GM21526 (cell line): ENCODE results near the gene ASB5.
"Not testable (repeated sequence)": the region's sequence is repeated elsewhere in the genome, so short reads cannot be mapped to it uniquely, and the experiment has no call there.

Source experiments
- ATAC-seq: cut with Tn5 transposase; IDR thresholded peaks from one replicate; pipeline ENCODE4 v1.9.1; 2021; ENCODE audit warnings: moderate library complexity; ENCODE audit not compliant: unreplicated experiment, low FRiP score

Gene ASB5

DNA sequence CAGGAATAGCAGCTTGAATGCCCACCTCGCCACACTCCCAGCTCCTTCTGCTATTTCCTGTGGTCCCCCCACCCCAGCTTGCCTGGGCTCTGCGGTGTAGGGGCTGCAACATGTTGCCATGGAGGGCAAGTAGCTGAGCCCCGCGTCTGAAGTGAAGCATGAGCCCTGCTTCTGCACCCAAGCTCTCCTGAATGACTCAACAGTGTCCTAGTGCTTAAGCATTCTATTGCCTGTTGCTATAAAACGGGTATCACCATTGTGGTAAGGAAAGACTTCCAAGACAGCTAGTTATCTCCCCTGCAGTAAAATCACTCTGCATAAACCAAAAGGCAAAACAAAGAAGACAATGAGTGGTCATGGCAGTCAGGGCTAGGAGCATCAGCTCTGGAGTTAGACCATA is 42.3 kb downstream of the ASB5 start:
- no peak for ATAC-seq

DNA sequence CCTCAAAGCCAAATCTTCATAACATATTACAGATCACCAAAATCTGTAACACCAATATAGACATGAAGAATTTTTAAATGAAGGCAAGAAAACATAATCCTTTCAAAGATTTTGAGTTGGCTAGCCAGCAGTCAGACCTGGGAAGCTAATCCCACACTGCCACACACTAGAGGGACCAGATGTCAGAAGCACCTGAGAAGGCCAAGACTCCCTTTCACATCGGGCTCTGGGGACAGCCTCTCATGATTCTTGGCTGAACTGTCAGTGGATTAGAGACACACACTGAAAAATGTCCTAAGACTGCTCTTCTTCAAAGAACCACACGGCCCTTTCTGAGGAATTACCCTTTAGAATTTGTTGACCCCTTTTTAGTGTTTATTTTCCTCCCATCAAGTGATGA is 45.5 kb downstream of the ASB5 start:
- ATAC-seq, result no peak

DNA sequence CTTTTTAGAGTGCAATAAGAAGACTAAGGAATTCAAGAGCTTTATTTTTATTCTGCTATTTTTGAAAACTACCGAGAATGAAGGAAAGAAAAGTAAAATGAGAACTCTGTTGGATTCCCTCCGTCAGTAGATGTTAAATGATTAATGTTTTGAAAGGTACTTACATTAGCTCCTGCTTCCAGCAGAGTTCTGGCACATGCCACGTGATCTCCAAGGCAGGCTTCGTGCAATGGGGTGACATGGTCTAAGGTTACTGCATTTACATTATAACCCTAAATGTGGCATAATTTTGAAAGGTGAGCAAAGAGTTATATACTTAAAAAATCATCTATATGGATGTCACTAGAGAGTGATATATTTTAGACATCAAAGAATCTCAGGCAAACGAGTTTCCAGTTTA is 46.9 kb downstream of the ASB5 start:
- no peak for ATAC-seq

DNA sequence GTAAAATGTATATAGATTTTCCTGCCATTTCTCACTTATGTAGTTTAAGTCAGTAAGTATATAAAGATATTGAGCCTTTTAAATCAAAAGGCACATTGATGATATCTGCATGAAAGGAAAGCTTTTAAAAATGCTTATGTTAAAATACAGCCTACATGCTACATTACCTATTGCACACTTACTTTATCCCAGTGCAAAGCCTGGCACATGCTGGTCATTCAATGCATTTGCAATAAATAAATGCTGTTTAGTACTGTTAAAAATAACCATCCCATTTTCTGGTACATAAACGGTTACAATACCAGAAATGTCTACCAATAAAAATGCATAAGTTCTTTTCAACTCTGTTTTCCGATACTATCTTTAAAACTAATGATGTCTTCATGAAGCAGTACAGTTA is 51.5 kb downstream of the ASB5 start:
- ATAC-seq, result no peak

DNA sequence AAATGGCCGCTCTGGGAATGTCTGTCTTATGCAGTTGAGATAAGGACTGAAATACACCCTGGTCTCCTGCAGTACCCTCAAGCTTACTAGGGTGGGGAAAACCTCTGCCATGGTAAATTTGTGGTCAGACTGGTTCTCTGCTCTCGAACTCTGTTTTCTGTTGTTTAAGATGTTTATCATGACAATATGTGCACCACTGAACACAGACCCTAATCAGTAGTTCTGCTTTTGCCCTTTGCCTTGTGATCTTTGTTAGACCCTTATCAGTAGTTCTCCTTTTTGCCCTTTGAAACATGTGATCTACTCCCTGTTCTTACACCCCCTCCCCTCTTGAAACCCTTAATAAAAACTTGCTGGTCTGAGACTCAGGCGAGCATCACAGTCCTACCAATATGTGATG is 56.7 kb downstream of the ASB5 start:
- not testable (repeated sequence) for ATAC-seq

DNA sequence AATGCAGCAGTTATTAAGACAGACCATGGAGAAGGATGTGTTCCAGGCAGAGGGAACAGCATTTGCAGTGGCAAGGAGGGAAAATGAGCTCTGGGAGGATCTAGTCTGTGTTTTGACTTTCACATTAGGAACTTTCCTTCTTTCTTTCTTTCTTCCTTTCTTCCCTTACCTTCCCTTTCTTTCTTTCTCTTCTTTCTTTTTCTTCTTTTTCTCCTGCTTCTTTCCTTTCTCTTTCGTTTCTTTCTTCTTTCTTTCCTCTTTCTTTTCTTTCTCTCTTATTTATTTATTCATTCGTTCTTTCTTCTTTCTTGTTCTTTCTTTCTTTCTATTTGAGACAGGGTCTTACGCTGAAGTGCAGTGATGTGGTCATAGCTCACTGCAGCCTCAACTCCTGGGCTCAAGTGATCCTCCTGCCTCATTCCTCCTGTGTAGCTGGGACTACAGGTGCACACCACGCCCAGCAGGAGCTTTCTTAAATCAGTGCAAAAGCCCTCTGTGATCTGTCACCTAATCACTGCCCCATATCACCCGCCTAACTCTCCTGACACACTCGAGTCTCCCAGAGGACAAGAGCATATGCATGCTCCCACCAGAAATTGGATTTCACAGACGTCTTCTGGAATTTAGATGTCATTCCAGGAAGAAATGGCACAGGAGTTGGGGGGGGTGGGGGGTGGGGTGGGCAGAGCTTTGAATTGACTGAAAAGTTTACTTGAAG is 58.3 kb downstream of the ASB5 start:
- no peak for ATAC-seq

DNA sequence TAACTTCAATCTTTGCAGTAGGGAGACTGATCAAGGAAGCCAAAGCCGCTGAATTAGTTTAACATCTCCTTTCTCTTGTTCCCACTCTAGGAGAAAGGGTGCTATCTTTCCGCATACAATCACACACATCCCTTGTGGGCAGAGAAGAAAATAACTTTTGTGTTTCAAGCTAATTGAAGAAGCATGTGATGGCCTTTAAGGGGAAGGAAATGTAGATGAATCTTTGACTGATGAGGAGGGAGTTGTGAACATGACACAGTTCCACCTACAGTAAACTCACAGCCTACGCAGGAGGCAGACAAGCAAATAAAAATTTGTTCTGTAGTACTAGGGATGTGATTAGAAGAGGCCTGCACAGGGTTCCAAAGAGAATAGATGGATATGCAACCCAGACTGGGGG is 58.9 kb downstream of the ASB5 start:
- ATAC-seq, result no peak

DNA sequence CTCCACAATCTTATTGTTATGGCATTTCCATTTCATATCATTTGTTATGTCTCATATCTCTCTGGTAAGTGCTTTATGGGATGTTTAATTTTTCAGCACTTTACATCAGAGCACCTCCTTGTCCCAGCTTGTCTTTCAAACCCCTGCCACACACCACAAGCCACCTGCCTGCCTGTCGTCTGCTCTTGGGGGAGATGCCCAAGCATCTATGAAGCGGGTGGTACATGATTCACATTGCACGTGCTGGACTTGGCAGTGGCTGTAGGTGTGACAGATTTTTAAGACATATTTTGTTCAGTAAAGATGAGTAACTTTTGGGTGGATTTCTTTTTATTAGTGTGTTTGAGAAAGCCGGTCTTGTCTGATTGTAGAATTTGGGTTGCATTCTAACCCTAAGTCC is 59.5 kb downstream of the ASB5 start:
- ATAC-seq, result no peak

DNA sequence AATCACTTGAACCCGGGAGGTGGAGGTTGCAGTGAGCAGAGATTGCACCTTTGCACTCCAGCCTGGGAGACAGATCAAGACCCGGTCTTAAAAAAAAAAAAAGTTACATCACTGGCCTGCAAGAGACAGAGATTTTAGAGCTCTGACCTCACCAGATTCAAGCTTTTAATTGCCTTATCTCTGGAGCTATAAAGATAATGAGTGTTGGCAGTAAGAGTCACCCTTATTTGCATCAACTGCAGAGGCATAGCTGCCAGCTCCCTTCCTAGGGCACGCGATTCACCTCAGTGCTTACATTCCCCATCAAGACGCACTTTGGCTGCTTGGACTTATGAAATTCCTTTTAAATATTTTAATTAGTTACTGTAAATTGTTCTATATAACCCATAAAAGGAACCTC is 61.2 kb downstream of the ASB5 start:
- no peak for ATAC-seq

DNA sequence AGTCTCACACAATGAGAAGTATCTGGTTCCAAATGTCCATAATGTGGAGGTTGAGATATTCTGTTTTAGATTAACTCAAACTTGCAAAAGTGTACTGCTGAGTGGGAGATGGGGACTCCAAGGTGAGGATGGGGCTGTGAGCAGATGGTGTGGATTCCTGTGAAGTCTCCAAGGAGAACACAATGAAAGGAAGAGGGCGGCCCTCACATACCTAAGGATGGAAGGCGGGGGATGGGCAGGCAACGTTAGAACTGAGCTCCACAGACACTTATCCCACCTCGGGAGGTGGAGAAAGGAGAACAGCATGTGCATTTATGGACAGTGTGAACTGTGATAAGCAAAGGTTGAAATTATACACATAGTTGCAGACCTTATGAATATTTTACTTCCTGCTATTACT is 63.7 kb downstream of the ASB5 start:
- ATAC-seq, result no peak

DNA sequence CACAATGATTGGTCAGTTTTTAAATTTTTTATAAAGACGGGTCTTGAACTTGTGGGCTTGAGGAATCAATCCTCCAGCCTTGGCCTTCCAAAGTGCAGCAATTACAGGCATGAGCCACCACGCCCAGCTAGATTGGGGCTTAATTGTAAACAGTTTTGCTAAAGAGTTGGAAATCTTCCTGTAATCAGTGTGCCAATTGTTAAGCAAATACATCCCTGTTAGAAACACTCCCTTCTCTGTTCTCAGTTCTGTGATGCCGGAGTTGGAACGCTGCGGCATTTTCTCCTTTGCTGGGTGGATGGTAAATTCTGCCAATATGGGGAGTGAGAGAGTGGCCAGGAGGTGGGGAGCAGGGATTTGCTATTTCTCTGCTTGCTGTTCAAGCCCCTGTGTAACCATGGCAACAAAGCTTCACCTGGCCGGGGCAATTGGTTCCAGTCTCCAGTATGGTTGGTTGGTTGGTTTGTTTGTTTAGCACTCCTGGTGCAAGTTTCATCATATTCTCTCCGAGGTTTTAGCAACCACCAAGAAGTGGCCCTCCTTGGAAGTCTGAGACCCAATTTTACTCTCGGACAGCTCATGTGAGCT is 70.6 kb downstream of the ASB5 start:
- no peak for ATAC-seq

DNA sequence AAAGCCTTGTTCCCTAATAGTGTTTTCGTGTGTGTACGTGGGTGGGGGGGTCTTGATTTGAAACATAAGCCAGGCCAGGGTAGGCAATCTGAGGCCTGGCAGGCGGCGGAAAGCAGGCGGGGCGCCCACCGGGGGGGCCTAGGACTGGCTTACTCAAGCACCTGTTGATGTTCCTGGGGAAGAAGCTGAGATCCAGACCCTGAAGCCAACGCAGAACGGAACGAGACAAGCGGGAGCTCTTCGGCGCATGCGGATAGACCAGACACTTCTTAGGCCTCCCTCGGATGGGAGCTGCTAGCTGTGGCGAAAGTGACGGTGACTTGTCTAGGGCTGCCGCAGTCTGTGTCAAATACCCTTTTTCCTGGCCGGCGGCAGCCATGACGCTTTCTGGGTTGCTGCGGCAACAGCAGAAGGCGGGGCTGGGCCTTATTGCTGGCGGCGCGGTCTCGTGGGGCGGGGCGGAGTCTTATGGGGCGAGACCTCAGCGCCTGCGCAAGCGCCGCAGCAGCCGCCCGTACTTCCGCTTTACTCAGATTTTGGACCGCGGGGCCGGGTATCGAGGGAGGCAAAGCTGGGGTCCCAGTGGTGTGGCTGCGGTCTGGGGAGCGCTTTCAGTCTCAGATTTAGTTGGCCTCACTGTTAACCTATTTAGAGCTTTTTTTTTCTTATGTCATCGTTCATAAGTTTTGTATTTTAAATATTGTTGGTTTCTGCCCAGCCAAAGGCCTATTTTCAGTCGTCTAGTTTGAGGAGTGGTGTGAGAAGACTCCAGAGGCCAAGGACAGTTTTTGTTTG is 73.6 kb downstream of the ASB5 start, which contains the start of gene SPATA4:
Gene SPATA4, minus strand, starts transcription at position 402 of the 795 bp plus-strand sequence. Its CDS starts 23 bp downstream, at position 379.
- ATAC-seq, result peak; percentile 99

DNA sequence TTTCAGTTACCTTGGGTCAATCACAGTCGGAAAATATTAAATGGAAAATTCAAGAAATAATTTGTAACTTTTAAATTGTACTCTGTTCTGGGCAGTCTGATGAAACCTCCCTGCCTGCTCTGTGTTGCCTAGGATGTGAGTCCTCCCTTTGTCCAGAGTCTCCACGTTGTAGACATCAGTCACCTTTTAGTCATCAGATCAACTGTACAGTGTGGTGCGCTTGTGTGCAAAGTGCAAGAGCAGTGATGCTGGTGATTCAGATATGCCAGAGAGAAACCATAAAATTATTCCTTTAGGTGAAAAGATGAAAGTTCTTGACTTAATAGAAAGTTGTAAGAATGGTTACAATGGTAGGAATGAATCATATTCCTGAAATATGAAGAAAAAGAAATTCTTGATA is 75.1 kb downstream of the ASB5 start:
- ATAC-seq, result no peak

DNA sequence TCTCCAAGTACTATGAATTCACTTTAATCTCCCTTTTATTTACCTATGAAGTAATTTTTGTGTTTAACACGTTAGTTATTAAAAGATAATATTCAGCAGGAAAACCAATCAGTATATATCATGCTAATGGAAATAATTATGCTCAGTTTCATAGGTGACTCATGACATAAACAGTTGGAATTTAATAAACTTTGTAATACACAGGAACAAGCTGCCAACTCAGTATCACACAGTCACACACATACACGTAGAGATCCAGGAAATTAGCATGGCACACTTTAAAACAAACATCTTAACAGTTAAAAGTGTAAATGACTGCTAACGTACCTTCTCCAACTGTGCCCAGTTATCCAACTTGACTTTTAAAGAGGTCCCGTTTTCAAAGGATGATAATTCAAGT is 75.9 kb downstream of the ASB5 start:
- no peak for ATAC-seq

DNA sequence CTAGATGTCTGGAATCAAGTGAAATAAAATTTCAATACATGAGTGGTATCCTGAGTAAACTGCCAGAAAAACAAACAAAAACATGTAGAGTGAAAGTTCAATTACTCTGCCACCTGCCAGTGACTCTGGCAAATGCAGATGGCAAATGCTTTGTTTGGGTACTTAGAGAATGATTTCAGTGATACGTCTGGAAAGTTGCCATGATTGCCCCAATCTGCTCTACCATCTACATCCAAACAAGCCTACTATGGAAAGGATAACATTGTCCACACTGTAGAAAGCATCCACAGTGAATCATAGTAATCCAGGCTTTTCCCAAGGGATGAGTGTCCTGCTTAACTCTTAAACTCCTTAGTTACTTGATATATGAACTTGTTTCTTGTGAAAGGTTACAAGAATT is 77.0 kb downstream of the ASB5 start:
- no peak for ATAC-seq

DNA sequence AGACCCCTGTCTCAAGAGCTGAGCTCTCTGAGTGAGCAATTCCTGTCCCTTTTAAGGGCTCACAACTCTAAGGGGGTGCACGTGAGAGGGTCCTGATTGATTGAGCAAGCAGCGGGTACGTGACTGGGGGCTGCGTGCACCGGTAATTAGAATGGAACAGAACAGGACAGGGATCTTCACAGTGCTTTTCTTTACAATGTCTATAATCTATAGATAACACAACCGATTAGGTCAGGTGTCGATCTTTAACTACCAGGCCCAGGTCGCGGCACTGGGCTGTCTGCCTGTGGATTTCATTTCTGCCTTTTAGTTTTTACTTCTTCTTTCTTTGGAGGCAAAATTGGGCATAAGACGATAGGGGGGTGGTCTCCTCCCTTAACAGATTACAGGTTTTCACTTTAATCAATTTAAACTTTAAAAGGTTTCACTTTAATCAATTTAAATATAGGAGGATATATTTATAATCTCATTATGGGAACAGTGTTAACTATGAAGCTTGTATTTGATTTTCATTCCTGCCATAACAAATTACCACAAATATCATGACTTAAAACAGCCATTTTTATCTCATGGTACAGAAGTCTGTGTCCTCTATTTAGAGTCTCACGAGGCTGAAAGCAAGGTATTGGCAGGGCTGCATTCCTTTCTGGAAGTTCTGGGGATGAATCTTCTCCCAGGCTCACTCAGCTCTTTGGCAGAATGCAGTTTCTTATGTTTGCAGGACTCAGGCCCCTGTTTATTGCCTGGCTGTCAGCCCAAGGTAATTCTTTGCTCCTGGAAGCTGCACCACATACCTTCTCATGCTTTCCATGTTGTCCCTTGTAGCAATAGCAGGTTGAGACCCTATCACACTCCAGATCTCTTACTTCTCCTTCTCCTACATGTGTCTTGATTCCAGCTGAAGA is 78.9 kb downstream of the ASB5 start:
- no peak for ATAC-seq

DNA sequence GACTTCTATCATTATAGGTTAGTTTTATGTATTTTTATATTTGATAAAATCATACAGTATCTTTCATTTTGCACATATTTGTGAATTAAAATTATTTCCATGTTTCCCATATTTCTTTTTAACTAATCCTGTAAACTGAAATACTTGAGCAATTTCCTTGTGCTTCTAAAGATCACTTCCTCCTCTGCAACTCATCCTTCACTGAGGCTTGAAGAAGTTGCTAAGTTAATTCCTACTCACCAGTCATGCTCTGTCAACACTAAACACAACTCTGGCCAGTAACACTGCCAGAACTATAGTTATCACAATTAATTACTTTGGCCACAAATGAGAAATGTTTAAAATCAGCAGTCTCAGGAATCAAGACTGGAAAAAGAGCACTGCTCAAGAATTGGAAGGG is 80.4 kb downstream of the ASB5 start:
- ATAC-seq, result no peak

DNA sequence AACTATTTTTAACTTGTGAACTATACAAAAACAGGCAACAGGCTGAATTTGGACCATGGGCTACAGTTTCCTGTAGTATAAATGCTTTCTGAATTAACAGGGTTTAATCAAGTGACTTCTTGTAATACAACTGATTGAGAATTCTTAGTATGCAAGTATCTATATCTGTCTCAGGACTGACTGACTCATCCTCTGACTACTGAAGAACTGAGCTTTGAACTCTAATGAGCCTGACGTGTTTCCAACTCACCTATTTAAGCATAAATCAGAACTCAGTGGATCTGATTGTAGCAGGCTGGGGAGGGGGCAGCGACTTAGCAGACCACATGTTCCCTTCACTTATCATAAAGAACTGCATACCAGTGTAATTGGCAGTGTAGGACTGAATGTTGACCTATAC is 81.4 kb downstream of the ASB5 start:
- ATAC-seq, result no peak

DNA sequence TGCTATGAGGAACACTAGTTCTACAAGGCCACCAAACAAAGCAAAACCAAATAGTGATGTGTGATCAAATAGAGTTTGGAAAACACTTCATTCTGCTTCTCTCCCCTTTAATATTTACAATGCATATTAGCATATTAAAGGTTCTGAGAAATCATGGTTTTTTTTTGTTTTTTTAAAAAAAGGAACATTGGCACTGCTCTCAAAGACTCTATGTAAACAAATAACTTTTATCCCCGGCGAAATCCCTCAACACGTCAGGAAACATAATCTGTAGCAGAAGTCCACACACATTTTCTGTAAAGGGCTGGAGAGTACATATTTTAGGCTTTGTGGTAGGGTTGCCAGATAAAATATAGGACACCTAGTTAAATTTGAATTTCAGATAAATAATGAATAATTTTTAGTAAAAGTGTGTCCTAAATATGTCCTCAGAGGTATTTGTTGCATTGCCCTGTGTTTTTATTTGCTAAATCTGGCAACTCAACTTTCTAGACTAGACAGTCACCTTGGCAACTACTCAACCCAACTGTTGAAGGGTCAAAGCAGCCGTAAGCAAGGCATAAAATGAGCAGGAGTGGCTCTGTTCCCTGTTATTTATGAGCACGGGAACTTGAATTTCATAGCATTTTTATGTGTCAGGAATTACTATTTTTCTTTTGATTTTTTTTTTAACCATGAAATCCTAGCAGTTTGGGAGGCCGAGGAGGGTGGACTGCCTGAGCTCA is 82.2 kb downstream of the ASB5 start:
- ATAC-seq, result no peak

DNA sequence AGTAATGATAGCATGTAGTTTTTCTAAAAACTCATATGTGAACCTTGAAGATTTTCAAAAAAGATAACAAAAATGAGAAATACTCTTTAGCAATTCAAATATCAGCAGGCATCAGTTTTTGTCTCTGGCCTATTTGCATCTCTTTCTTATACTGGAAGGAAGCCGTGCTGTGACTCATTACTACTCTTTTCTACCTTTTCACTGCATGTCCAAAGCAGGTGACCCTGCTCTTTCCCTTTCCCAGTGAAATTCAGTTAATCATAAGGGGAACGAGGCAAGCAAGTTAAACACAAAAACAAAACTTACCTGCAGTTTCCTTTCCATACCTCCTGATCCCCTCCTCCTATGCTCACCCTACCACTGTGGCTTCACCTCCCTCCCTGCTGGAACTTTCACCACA is 83.0 kb downstream of the ASB5 start:
- no peak for ATAC-seq
